ENCODE results near the gene CD300A. TPM values are rescaled to one million over a fixed set of nuclear protein-coding genes. Genes with fewer than 3 reads are reported as not detected.

CD300A gene
- total and polyA plus RNA-seq, 2 donors (not counting 1 experiment from before 2014, with no cell fraction given): not detected

DNA sequence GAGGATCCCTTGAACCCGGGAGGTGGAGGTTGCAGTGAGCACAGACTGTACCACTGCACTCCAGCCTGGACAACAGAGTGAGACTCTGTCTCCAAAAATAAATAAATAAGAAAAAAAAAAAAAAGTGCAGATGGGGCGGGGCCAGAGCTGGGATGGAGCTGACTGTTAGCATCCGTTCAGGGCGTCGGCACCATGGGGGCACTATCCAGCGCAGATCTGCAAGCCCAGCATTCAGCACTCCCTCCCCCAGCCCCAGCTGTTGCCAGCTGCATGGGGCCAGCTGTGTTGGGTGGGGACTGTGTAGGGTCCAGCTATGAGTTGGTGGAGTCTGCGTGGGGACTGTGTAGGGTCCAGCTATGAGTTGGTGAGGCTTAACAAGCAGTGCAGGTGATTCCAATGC, 21.3 kb upstream of the CD300A start:
- Histone ChIP-seq H3K9me3 (ENCODE audit: control insufficient read depth, insufficient read depth, low read depth, low read length) (no peaks in the 10 kb centered on the region), H3K27me3 (ENCODE audit: control insufficient read depth, insufficient read depth, low read length) (no peaks in the 10 kb centered on the region), H3K4me1 (ENCODE audit: control insufficient read depth, extremely low read depth, insufficient read depth, low read length) (no peaks in the 10 kb centered on the region), H3K4me3 (replicated peaks in 1 of 4; ENCODE audit: control extremely low read depth in 1 of 4, insufficient read depth in 1 of 4, low read depth in 3 of 4, low read length in 4 of 4) (no peak overlapping the region), H3K79me2 (ENCODE audit: control insufficient read depth, insufficient read depth, low read length) (no peaks in the 10 kb centered on the region), H2AFZ (ENCODE audit: low read length) (no peak overlapping the region), H3K36me3 (ENCODE audit: control insufficient read depth, insufficient read depth, low read length) (no peaks in the 10 kb centered on the region), H3K9ac (ENCODE audit: insufficient read depth, low read length) (no peak overlapping the region), H3K27ac (ENCODE audit: insufficient read depth, low read length) (no peak overlapping the region), H4K20me1 (ENCODE audit: control insufficient read depth, extremely low read depth, insufficient read depth, low read length) (no peaks in the 10 kb centered on the region), H3K4me2 (ENCODE audit: extremely low read depth, insufficient read depth, low read length) (no peak overlapping the region)
- no peak for DNase-seq (ENCODE audit: low read depth in 2 of 2)
- no peak for TF ChIP-seq CTCF (conservative IDR thresholded peaks at IDR 0.05 in 1 of 2, IDR thresholded peaks at IDR 0.05 in 1 of 2; ENCODE audit: low read depth in 1 of 2, low read length in 2 of 2)
- no peak for TF ChIP-seq EZH2 (IDR thresholded peaks at IDR 0.05; ENCODE audit: low read length, missing control alignments)

DNA sequence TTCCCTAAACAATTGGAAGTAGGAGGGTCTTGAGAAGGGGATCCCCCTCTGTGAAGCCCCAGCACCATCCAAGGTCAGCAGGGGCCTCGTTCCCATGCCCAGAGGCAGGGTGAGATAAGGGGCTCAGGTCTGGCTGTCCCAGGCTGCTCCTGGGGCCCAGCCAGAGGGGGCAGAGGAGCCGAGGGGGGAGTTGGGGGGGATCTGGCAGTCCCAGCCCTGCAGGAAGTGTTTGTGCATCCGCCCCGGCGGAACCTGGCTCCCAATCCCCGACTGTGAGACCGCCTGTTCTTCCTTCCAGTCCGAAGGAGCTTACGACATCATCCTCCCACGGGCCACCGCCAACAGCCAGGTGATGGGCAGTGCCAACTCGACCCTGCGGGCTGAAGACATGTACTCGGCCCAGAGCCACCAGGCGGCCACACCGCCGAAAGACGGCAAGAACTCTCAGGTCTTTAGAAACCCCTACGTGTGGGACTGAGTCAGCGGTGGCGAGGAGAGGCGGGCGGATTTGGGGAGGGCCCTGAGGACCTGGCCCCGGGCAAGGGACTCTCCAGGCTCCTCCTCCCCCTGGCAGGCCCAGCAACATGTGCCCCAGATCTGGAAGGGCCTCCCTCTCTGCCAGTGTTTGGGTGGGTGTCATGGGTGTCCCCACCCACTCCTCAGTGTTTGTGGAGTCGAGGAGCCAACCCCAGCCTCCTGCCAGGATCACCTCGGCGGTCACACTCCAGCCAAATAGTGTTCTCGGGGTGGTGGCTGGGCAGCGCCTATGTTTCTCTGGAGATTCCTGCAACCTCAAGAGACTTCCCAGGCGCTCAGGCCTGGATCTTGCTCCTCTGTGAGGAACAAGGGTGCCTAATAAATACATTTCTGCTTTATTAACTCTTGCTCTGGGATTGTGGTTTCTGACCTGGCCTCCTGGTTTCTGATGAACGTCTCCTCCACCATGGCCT, 19.6 kb upstream of the CD300A start:
- Histone ChIP-seq H3K36me3 (ENCODE audit: control insufficient read depth, insufficient read depth, low read length) (no peaks in the 10 kb centered on the region), H3K27me3 (ENCODE audit: control insufficient read depth, insufficient read depth, low read length) (no peaks in the 10 kb centered on the region), H3K9ac (ENCODE audit: insufficient read depth, low read length) (no peak overlapping the region), H3K79me2 (ENCODE audit: control insufficient read depth, insufficient read depth, low read length) (no peaks in the 10 kb centered on the region), H3K4me3 (replicated peaks in 1 of 4; ENCODE audit: control extremely low read depth in 1 of 4, insufficient read depth in 1 of 4, low read depth in 3 of 4, low read length in 4 of 4) (no peak overlapping the region), H3K27ac (ENCODE audit: insufficient read depth, low read length) (no peak overlapping the region), H3K4me1 (ENCODE audit: control insufficient read depth, extremely low read depth, insufficient read depth, low read length) (no peaks in the 10 kb centered on the region), H3K9me3 (ENCODE audit: control insufficient read depth, insufficient read depth, low read depth, low read length) (no peaks in the 10 kb centered on the region), H2AFZ (ENCODE audit: low read length) (no peak overlapping the region), H4K20me1 (ENCODE audit: control insufficient read depth, extremely low read depth, insufficient read depth, low read length) (no peaks in the 10 kb centered on the region), H3K4me2 (ENCODE audit: extremely low read depth, insufficient read depth, low read length) (no peak overlapping the region)
- DNase-seq (ENCODE audit: low read depth in 2 of 2): no peak
- TF ChIP-seq CTCF (conservative IDR thresholded peaks at IDR 0.05 in 1 of 2, IDR thresholded peaks at IDR 0.05 in 1 of 2; ENCODE audit: low read depth in 1 of 2, low read length in 2 of 2) (no peak), EZH2 (IDR thresholded peaks at IDR 0.05; ENCODE audit: low read length, missing control alignments) (no peak)

GRCh38 chr17:74447628-74448159, 18.7 kb upstream of the CD300A start:
- H3K79me2 ChIP-seq (ENCODE audit: control insufficient read depth, insufficient read depth, low read length): no peaks in the 10 kb centered on the region
- TF ChIP-seq CTCF (conservative IDR thresholded peaks at IDR 0.05 in 1 of 2, IDR thresholded peaks at IDR 0.05 in 1 of 2; ENCODE audit: low read depth in 1 of 2, low read length in 2 of 2) (no peak), EZH2 (IDR thresholded peaks at IDR 0.05; ENCODE audit: low read length, missing control alignments) (no peak)
- no peaks in the 10 kb centered on the region for H3K36me3 ChIP-seq (ENCODE audit: control insufficient read depth, insufficient read depth, low read length)
- H3K9me3 ChIP-seq (ENCODE audit: control insufficient read depth, insufficient read depth, low read depth, low read length): no peaks in the 10 kb centered on the region
- no peak for DNase-seq (ENCODE audit: low read depth in 2 of 2)
- H3K27me3 ChIP-seq (ENCODE audit: control insufficient read depth, insufficient read depth, low read length): no peaks in the 10 kb centered on the region
- no peak overlapping the region for H3K4me2 ChIP-seq (ENCODE audit: extremely low read depth, insufficient read depth, low read length)
- H2AFZ ChIP-seq (ENCODE audit: low read length): no peak overlapping the region
- H3K9ac ChIP-seq (ENCODE audit: insufficient read depth, low read length): no peak overlapping the region
- no peak overlapping the region for H3K27ac ChIP-seq (ENCODE audit: insufficient read depth, low read length)
- H3K4me1 ChIP-seq (ENCODE audit: control insufficient read depth, extremely low read depth, insufficient read depth, low read length): no peaks in the 10 kb centered on the region
- no peak overlapping the region for H3K4me3 ChIP-seq (replicated peaks in 1 of 4; ENCODE audit: control extremely low read depth in 1 of 4, insufficient read depth in 1 of 4, low read depth in 3 of 4, low read length in 4 of 4)
- H4K20me1 ChIP-seq (ENCODE audit: control insufficient read depth, extremely low read depth, insufficient read depth, low read length): no peaks in the 10 kb centered on the region
